Right ventricle myocardium superior (tissue), 1 donor: ENCODE results near the gene AGPAT3. TPM values are rescaled to one million over a fixed set of nuclear protein-coding genes. Genes with fewer than 3 reads are reported as not detected.
"Not testable (repeated sequence)": the region's sequence is repeated elsewhere in the genome, so short reads cannot be mapped to it uniquely, and the experiment has no call there.

ENCODE experiments used
- ATAC-seq: fragments of 200-7000 bp; cut with Tn5 transposase; one replicate; pipeline ENCODE4 v1.9.1; 2020; ENCODE audit warnings: mild to moderate bottlenecking; ENCODE audit not compliant: poor library complexity
- DNase-seq: peaks from one replicate; pipeline ENCODE4 v3.0.0-alpha.2; 2020
- intact Hi-C: fragments of 100-400 bp; cut with DNase I; formaldehyde crosslinking; loops from one replicate; pipeline ENCODE4 v1.11.2; 2022
- total RNA-seq: library from RNA; stranded (reverse); fragmentation: NEBNext Ultra II Directional; extraction: Animal tissue kit (Norgen Biotek cat#: 25700); gene quantifications from one replicate; pipeline ENCODE4 v1.2.1, GENCODE V29; 2021
- donor health status: DM: no; HTN: yes; CAD: no; lungs with severe emphysema.

AGPAT3 gene
- total RNA-seq, 1 donor from 2014 or later = 96.3 TPM

GRCh38 chr21:43894206-43894577 lies 29.2 kb downstream of the AGPAT3 start:
- ATAC-seq = no peak
- DNase-seq = no peak
- intact Hi-C loops = no loop called here

- DNase-seq (no peak), ATAC-seq (no peak)
- intact Hi-C loops = no loop called here
Observed at GRCh38 chr21:43895196-43895595, 30.2 kb downstream of the AGPAT3 start.

GRCh38 chr21:43896696-43897299 lies 31.8 kb downstream of the AGPAT3 start:
- intact Hi-C loops, DNase-seq, ATAC-seq: not testable (repeated sequence)

GRCh38 chr21:43899307-43900077 lies 34.5 kb downstream of the AGPAT3 start:
- ATAC-seq = no peak
- DNase-seq = no peak
- intact Hi-C loops = no loop called here

- intact Hi-C loops = no loop called here
- ATAC-seq = no peak
- no peak for DNase-seq
Observed at GRCh38 chr21:43900078-43900385, 35.0 kb downstream of the AGPAT3 start.

- no peak for ATAC-seq
- intact Hi-C loops = no loop called here
Observed at GRCh38 chr21:43900690-43901089, 35.7 kb downstream of the AGPAT3 start.

GRCh38 chr21:43902441-43902840 lies 37.4 kb downstream of the AGPAT3 start:
- ATAC-seq (peak; percentile 50), DNase-seq (no peak)
- intact Hi-C loops = no loop called here

More at GRCh38 chr21:43900690-43901089, 35.7 kb downstream of the AGPAT3 start:
- no peak for DNase-seq

- intact Hi-C loops = no loop called here
- DNase-seq (peak; percentile 73), ATAC-seq (peak; percentile 80)
Observed at GRCh38 chr21:43903451-43904091, 38.5 kb downstream of the AGPAT3 start.

GRCh38 chr21:43904331-43904781 lies 39.3 kb downstream of the AGPAT3 start:
- DNase-seq (no peak), ATAC-seq (no peak)
- intact Hi-C loops = no loop called here

GRCh38 chr21:43905726-43906455 lies 40.9 kb downstream of the AGPAT3 start:
- intact Hi-C loops = no loop called here
- DNase-seq (no peak), ATAC-seq (no peak)

- intact Hi-C loops = no loop called here
- no peak for ATAC-seq
- no peak for DNase-seq
Observed at GRCh38 chr21:43906585-43907370, 41.8 kb downstream of the AGPAT3 start.

GRCh38 chr21:43907751-43908150 lies 42.7 kb downstream of the AGPAT3 start:
- intact Hi-C loops = no loop called here
- ATAC-seq = no peak
- DNase-seq = no peak

- ATAC-seq (no peak), DNase-seq (no peak)
- intact Hi-C loops = no loop called here
Observed at GRCh38 chr21:43908167-43908566, 43.1 kb downstream of the AGPAT3 start.

GRCh38 chr21:43909741-43910400 lies 44.8 kb downstream of the AGPAT3 start:
- no peak for DNase-seq
- ATAC-seq = peak; percentile 31
- intact Hi-C loops = no loop called here

- intact Hi-C loops = no loop called here
- ATAC-seq = no peak
- no peak for DNase-seq
Observed at GRCh38 chr21:43910460-43910859, 45.4 kb downstream of the AGPAT3 start.

GRCh38 chr21:43911015-43911934 lies 46.3 kb downstream of the AGPAT3 start:
- intact Hi-C loops = no loop called here
- DNase-seq (no peak), ATAC-seq (peak; percentile 80)

- ATAC-seq (peak; percentile 25), DNase-seq (no peak)
- intact Hi-C loops = no loop called here
Observed at GRCh38 chr21:43911935-43912487, 47.0 kb downstream of the AGPAT3 start.
